Colonic mucosa (tissue), 4 donors: ENCODE data around the gene SRSF10. TPM values are rescaled to one million over a fixed set of nuclear protein-coding genes. Genes with fewer than 3 reads are reported as not detected.

Experiments used
- DNase-seq: peaks from one replicate; pipeline ENCODE4 v3.0.0-alpha.2; 2020
- H3K27ac ChIP-seq: fragments of 200-600 bp; one replicate; pipeline ENCODE4 v1.8.0; 2021
- H3K27me3 ChIP-seq: fragments of 200-600 bp; one replicate; pipeline ENCODE4 v1.8.0; 2021
- H3K36me3 ChIP-seq: fragments of 200-600 bp; one replicate; pipeline ENCODE4 v1.8.0; 2021
- H3K4me1 ChIP-seq: fragments of 200-600 bp; one replicate; pipeline ENCODE4 v1.8.0; 2021; ENCODE audit warnings: mild to moderate bottlenecking
- H3K4me3 ChIP-seq: fragments of 200-600 bp; one replicate; pipeline ENCODE4 v1.8.0; 2021
- H3K9ac ChIP-seq, 2 donors: one replicate each; pipeline ENCODE4 v1.7.0; 2013; ENCODE audit warnings: control low read depth in 2 of 2, low read depth in 2 of 2, low read length in 2 of 2
- H3K9me3 ChIP-seq: fragments of 200-600 bp; one replicate; pipeline ENCODE4 v1.8.0; 2021
- intact Hi-C: fragments of 100-400 bp; cut with DNase I; formaldehyde crosslinking; loops from one replicate; pipeline ENCODE4 v1.14.1; 2022
- total RNA-seq, 2 donors: library from RNA; stranded (reverse); fragmentation: NEBNext Ultra II Directional in 1 of 2; extraction: Animal tissue kit (Norgen Biotek cat#: 25700) in 1 of 2; gene quantifications; one replicate each; pipeline ENCODE4 v1.2.1, GENCODE V29; 2021
- TF ChIP-seq, protein P1 (sequence below): fragments of 200-600 bp; IDR thresholded peaks from one replicate; pipeline ENCODE4 v1.8.0; 2022; ENCODE audit warnings: antibody characterized with exemption, mild to moderate bottlenecking
- donor health status: healthy.
- donor health status: DM: no; HTN: no; CAD: no.
- donor health status: DM: no; HTN: no; CAD: no.

Gene SRSF10
- total RNA-seq, 2 donors from 2014 or later, result 76.8 to 115 TPM

DNA sequence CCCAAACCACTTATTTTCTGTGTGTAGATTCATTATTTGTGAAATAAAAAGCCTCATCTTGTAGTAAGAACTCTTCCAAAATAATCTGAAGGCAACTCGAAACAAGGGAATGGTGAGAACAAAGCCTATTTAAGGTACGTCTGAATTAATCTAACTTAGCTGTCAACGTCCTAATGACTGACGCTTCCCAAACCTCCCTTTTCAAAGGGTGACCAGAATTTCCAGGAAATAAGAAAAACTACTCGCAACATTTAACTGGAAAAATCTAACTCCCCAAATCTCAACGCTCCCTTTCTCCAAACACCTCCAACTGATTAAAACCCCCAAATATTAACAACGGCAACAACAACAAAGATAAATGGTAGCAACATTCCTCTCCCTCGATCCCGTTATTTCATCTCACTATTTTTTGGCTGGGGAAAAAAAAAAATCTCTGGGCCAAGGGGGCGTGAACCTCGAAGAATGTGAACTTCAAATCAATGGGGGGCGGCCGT is 693 bp downstream of the SRSF10 start:
- peak overlapping the region; percentile 90 for H3K4me3 ChIP-seq
- H3K4me1 ChIP-seq, result peaks cover 6% of the 10 kb centered on the region
- H3K27me3 ChIP-seq, result no peaks in the 10 kb centered on the region
- peak overlapping the region; percentile 87 to 97 for H3K9ac ChIP-seq
- peak overlapping the region; percentile 95 for H3K27ac ChIP-seq
- TF ChIP-seq, protein P1, sequence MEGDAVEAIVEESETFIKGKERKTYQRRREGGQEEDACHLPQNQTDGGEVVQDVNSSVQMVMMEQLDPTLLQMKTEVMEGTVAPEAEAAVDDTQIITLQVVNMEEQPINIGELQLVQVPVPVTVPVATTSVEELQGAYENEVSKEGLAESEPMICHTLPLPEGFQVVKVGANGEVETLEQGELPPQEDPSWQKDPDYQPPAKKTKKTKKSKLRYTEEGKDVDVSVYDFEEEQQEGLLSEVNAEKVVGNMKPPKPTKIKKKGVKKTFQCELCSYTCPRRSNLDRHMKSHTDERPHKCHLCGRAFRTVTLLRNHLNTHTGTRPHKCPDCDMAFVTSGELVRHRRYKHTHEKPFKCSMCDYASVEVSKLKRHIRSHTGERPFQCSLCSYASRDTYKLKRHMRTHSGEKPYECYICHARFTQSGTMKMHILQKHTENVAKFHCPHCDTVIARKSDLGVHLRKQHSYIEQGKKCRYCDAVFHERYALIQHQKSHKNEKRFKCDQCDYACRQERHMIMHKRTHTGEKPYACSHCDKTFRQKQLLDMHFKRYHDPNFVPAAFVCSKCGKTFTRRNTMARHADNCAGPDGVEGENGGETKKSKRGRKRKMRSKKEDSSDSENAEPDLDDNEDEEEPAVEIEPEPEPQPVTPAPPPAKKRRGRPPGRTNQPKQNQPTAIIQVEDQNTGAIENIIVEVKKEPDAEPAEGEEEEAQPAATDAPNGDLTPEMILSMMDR, result no peak
- DNase-seq, result no peak
- no peaks in the 10 kb centered on the region for H3K9me3 ChIP-seq
- no peaks in the 10 kb centered on the region for H3K36me3 ChIP-seq
- intact Hi-C loops, result no loop called here

DNA sequence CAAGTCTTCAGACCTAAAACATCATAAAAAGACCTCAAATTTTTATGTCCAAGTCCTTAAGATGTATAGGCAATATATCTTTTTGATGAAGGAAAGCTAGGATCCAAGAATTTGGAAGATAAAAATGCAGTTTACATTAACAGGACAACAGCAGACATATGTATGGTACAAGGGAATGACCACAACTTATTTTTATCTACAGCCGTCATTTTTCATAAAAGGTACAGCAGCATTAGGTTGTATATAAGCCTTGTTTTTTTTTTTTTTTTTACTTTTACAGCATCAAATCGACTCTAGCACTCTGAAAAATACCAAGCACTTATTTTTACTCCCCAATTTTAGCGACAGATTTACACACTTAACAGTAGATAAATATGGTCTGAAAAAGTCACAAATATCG is 1.3 kb downstream of the SRSF10 start:
- Histone ChIP-seq H3K4me1 (peaks cover 6% of the 10 kb centered on the region), H3K9me3 (no peaks in the 10 kb centered on the region), H3K36me3 (no peaks in the 10 kb centered on the region), H3K4me3 (peak overlapping the region; percentile 90), H3K27ac (no peak overlapping the region), H3K9ac (peak overlapping the region in 1 of 2 donors; percentile 87), H3K27me3 (no peaks in the 10 kb centered on the region)
- TF ChIP-seq, protein P1, result no peak
- DNase-seq, result no peak
- intact Hi-C loops, result no loop called here

GRCh38 chr1:23977854-23978191 is 2.3 kb downstream of the SRSF10 start:
- H3K9ac ChIP-seq, result no peak overlapping the region
- H3K4me1 ChIP-seq, result peaks cover 6% of the 10 kb centered on the region
- no peak overlapping the region for H3K27ac ChIP-seq
- no peak overlapping the region for H3K4me3 ChIP-seq
- intact Hi-C loops, result no loop called here
- no peak for DNase-seq
- H3K27me3 ChIP-seq, result no peaks in the 10 kb centered on the region
- H3K36me3 ChIP-seq, result no peaks in the 10 kb centered on the region
- TF ChIP-seq, protein P1, result no peak
- no peaks in the 10 kb centered on the region for H3K9me3 ChIP-seq

DNA sequence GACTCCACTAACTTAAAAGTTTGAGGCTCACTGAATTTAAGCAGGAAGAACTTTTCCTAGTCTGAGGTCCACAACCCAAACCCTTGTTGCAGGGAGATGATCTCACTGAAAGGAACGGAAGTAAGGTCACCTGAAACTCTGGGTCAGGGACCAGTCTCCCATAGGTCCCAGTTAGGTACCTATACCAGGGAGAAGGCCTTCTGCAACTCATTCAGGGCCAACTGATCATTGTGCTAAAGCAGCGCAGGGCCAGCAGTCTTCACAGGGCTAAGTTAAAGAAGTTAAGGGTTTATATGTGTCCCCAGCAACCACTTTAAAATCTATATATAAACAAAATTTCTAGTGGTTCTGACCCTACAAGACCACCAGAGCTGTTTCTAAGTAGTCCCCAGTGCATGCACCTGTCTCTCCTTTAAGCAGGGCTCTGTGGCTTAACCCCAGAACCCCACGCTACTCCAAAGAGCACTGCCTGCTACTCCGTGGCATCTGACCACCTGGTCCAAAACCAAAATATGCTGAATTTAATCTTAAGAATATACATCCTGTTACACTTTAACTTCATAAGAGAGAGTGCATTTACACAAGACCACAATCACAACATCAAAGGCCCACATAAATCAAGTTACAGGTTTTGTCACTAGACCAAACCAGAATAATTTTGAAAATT is 2.8 kb downstream of the SRSF10 start:
- TF ChIP-seq, protein P1, result no peak
- DNase-seq, result no peak
- Histone ChIP-seq H3K27me3 (no peaks in the 10 kb centered on the region), H3K9ac (no peak overlapping the region), H3K27ac (no peak overlapping the region), H3K9me3 (no peaks in the 10 kb centered on the region), H3K4me1 (peaks cover 6% of the 10 kb centered on the region), H3K36me3 (no peaks in the 10 kb centered on the region), H3K4me3 (no peak overlapping the region)
- intact Hi-C loops, result no loop called here

DNA sequence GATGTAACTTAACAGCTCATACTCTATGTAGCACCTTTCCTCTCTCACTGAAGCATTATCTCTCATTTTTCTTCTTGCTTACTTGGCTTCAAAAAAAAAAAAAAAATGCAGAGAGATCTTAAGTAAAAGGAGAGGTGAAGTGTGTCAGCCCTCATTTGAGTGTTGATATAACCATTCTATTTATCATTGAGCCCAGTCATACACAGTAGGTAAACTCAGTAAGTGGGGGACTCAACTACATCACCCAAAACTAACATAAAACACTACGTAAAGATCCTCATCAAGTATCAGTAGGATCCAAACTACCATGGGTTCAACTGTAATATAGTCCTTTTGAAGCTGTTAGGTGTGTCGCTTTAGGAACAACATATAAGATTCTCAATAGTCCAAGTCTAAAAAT is 12.3 kb downstream of the SRSF10 start:
- DNase-seq, result no peak
- Histone ChIP-seq H3K4me1 (peaks cover 3% of the 10 kb centered on the region), H3K27ac (no peak overlapping the region), H3K27me3 (no peaks in the 10 kb centered on the region), H3K9me3 (no peaks in the 10 kb centered on the region), H3K36me3 (no peaks in the 10 kb centered on the region), H3K9ac (no peak overlapping the region), H3K4me3 (no peak overlapping the region)
- intact Hi-C loops, result no loop called here
- TF ChIP-seq, protein P1, result no peak
